ENCODE measurements around the gene PLCD4.

The PLCD4 gene

GRCh38 chr2:218607436-218608115, at the start of gene PLCD4:
PLCD4 (plus strand) TSS chr2:218607899; CDS start chr2:218615740, 7,841 bp downstream.
- no peak for DNase-seq (ENCODE audit: low read depth)

GRCh38 chr2:218557941-218558340, 49.8 kb upstream of the PLCD4 start:
- no peak for DNase-seq (ENCODE audit: low read depth)

GRCh38 chr2:218558986-218559385, 48.7 kb upstream of the PLCD4 start:
- no peak for DNase-seq (ENCODE audit: low read depth)

GRCh38 chr2:218564056-218564455, 43.6 kb upstream of the PLCD4 start:
- DNase-seq (ENCODE audit: low read depth) = no peak

- DNase-seq (ENCODE audit: low read depth) = no peak
Measured at GRCh38 chr2:218566296-218566695, 41.4 kb upstream of the PLCD4 start.

- DNase-seq (ENCODE audit: low read depth) = no peak
Measured at GRCh38 chr2:218567797-218568189, 39.9 kb upstream of the PLCD4 start.

GRCh38 chr2:218568190-218569037, 39.3 kb upstream of the PLCD4 start, which contains the start of the genes CNOT9 and USP37:
CNOT9 (plus strand) TSS chr2:218568839; CDS start chr2:218568955, 116 bp downstream.
USP37 (minus strand) TSS chr2:218568351; CDS start chr2:218558653, 9,698 bp downstream.
- peak; percentile 93 for DNase-seq (ENCODE audit: low read depth)

GRCh38 chr2:218569038-218569431, 38.7 kb upstream of the PLCD4 start:
- DNase-seq (ENCODE audit: low read depth) = peak; percentile 24

GRCh38 chr2:218569661-218570500, 37.8 kb upstream of the PLCD4 start:
- DNase-seq (ENCODE audit: low read depth) = peak; percentile 28

GRCh38 chr2:218570850-218571249, 36.8 kb upstream of the PLCD4 start:
- peak; percentile 26 for DNase-seq (ENCODE audit: low read depth)

- DNase-seq (ENCODE audit: low read depth) = no peak
Measured at GRCh38 chr2:218576854-218577253, 30.8 kb upstream of the PLCD4 start.

GRCh38 chr2:218577482-218578220, 30.0 kb upstream of the PLCD4 start:
- no peak for DNase-seq (ENCODE audit: low read depth)

GRCh38 chr2:218578272-218578877, 29.3 kb upstream of the PLCD4 start:
- no peak for DNase-seq (ENCODE audit: low read depth)

GRCh38 chr2:218582076-218582475, 25.6 kb upstream of the PLCD4 start:
- peak; percentile 97 for DNase-seq (ENCODE audit: low read depth)

GRCh38 chr2:218583983-218584850, 23.5 kb upstream of the PLCD4 start:
- DNase-seq (ENCODE audit: low read depth) = no peak

GRCh38 chr2:218585541-218585940, 22.2 kb upstream of the PLCD4 start:
- no peak for DNase-seq (ENCODE audit: low read depth)

- DNase-seq (ENCODE audit: low read depth) = no peak
Measured at GRCh38 chr2:218605432-218605831, 2.3 kb upstream of the PLCD4 start.

- no peak for DNase-seq (ENCODE audit: low read depth)
Measured at GRCh38 chr2:218615868-218616315, 8.2 kb downstream of the PLCD4 start.

- DNase-seq (ENCODE audit: low read depth) = no peak
Measured at GRCh38 chr2:218618102-218618860, 10.6 kb downstream of the PLCD4 start.
